Measurements from ENCODE around the gene NME7.
"Not testable (repeated sequence)": the region's sequence is repeated elsewhere in the genome, so short reads cannot be mapped to it uniquely, and the experiment has no call there.

DNA sequence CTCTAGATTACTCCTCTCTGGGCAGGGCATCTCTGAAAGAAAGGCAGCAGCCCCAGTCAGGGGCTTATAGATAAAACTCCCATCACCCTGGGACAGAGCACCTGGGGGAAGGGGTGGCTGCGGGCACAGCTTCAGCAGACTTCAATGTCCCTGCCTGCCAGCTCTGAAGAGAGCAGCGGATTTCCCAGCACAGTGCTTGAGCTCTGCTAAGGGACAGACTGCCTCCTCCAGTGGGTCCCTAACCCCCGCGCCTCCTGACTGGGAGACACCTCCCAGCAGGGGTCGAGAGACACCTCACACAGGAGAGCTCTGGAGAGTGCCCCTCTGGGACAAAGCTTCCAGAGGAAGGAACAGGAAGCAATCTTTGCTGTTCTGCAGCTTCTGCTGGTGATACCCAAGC lies 40.7 kb upstream of the NME7 start:
- TF ChIP-seq, protein P1, sequence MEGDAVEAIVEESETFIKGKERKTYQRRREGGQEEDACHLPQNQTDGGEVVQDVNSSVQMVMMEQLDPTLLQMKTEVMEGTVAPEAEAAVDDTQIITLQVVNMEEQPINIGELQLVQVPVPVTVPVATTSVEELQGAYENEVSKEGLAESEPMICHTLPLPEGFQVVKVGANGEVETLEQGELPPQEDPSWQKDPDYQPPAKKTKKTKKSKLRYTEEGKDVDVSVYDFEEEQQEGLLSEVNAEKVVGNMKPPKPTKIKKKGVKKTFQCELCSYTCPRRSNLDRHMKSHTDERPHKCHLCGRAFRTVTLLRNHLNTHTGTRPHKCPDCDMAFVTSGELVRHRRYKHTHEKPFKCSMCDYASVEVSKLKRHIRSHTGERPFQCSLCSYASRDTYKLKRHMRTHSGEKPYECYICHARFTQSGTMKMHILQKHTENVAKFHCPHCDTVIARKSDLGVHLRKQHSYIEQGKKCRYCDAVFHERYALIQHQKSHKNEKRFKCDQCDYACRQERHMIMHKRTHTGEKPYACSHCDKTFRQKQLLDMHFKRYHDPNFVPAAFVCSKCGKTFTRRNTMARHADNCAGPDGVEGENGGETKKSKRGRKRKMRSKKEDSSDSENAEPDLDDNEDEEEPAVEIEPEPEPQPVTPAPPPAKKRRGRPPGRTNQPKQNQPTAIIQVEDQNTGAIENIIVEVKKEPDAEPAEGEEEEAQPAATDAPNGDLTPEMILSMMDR (IDR thresholded peaks at IDR 0.05), result not testable (repeated sequence)
- TF ChIP-seq POLR2AphosphoS5, EP300 (IDR thresholded peaks at IDR 0.05): not testable (repeated sequence)

Measured in sigmoid colon (tissue), 4 donors.